KOPT-K1 (cell line): ENCODE measurements around the gene CLIC5.

Experiments used
- H3K27ac ChIP-seq: fragments of 200-600 bp; sonication (generic); 2 replicates; pipeline ENCODE4 v1.5.1; 2016; ENCODE audit warnings: antibody characterized with exemption, mild to moderate bottlenecking, low read depth, low read length; ENCODE audit not compliant: poor library complexity, severe bottlenecking
- H3K36me3 ChIP-seq: fragments of 200-600 bp; sonication (generic); 2 replicates; pipeline ENCODE4 v1.5.1; 2017; ENCODE audit warnings: antibody characterized with exemption, mild to moderate bottlenecking, low read length, moderate library complexity; ENCODE audit not compliant: insufficient read depth
- H3K9me3 ChIP-seq: fragments of 200-600 bp; sonication (generic); 2 replicates; pipeline ENCODE4 v1.5.1; 2017; ENCODE audit warnings: antibody characterized with exemption, low read length, mild to moderate bottlenecking; ENCODE audit not compliant: insufficient read depth, poor library complexity, severe bottlenecking

The CLIC5 gene

GRCh38 chr6:45990162-45990561, 25.5 kb downstream of the CLIC5 start:
- Histone ChIP-seq H3K36me3 (no peaks in the 10 kb centered on the region), H3K9me3 (no peaks in the 10 kb centered on the region), H3K27ac (no peak overlapping the region)

GRCh38 chr6:45988635-45989034, 27.0 kb downstream of the CLIC5 start:
- no peaks in the 10 kb centered on the region for H3K36me3 ChIP-seq

GRCh38 chr6:45987856-45988255, 27.8 kb downstream of the CLIC5 start:
- H3K9me3 ChIP-seq: no peaks in the 10 kb centered on the region
- no peaks in the 10 kb centered on the region for H3K36me3 ChIP-seq
- no peak overlapping the region for H3K27ac ChIP-seq

More at GRCh38 chr6:45988635-45989034, 27.0 kb downstream of the CLIC5 start:
- H3K9me3 ChIP-seq: no peaks in the 10 kb centered on the region
- H3K27ac ChIP-seq: no peak overlapping the region

- Histone ChIP-seq H3K9me3 (no peaks in the 10 kb centered on the region), H3K36me3 (no peaks in the 10 kb centered on the region), H3K27ac (no peak overlapping the region)
Measured at GRCh38 chr6:45986746-45987274, 28.9 kb downstream of the CLIC5 start.

- Histone ChIP-seq H3K9me3 (no peaks in the 10 kb centered on the region), H3K27ac (no peak overlapping the region), H3K36me3 (no peaks in the 10 kb centered on the region)
Measured at GRCh38 chr6:45984788-45985425, 30.8 kb downstream of the CLIC5 start.

- Histone ChIP-seq H3K9me3 (no peaks in the 10 kb centered on the region), H3K36me3 (no peaks in the 10 kb centered on the region), H3K27ac (no peak overlapping the region)
Measured at GRCh38 chr6:45984347-45984746, 31.3 kb downstream of the CLIC5 start.

GRCh38 chr6:45983062-45983461, 32.6 kb downstream of the CLIC5 start:
- Histone ChIP-seq H3K36me3 (no peaks in the 10 kb centered on the region), H3K27ac (no peak overlapping the region), H3K9me3 (no peaks in the 10 kb centered on the region)

- H3K9me3 ChIP-seq: no peaks in the 10 kb centered on the region
- H3K27ac ChIP-seq: no peak overlapping the region
- H3K36me3 ChIP-seq: no peaks in the 10 kb centered on the region
Measured at GRCh38 chr6:45982280-45983036, 33.2 kb downstream of the CLIC5 start.

GRCh38 chr6:45981046-45981445, 34.6 kb downstream of the CLIC5 start:
- H3K9me3 ChIP-seq: no peaks in the 10 kb centered on the region
- no peaks in the 10 kb centered on the region for H3K36me3 ChIP-seq
- no peak overlapping the region for H3K27ac ChIP-seq

- H3K36me3 ChIP-seq: no peaks in the 10 kb centered on the region
- H3K27ac ChIP-seq: no peak overlapping the region
- H3K9me3 ChIP-seq: no peaks in the 10 kb centered on the region
Measured at GRCh38 chr6:45979311-45979710, 36.3 kb downstream of the CLIC5 start.

GRCh38 chr6:45974596-45974995, 41.1 kb downstream of the CLIC5 start:
- Histone ChIP-seq H3K9me3 (no peaks in the 10 kb centered on the region), H3K36me3 (no peaks in the 10 kb centered on the region), H3K27ac (no peak overlapping the region)

- Histone ChIP-seq H3K36me3 (no peaks in the 10 kb centered on the region), H3K27ac (no peak overlapping the region), H3K9me3 (no peaks in the 10 kb centered on the region)
Measured at GRCh38 chr6:45972795-45973503, 42.7 kb downstream of the CLIC5 start.

- no peaks in the 10 kb centered on the region for H3K9me3 ChIP-seq
- H3K27ac ChIP-seq: no peak overlapping the region
- no peaks in the 10 kb centered on the region for H3K36me3 ChIP-seq
Measured at GRCh38 chr6:45971287-45971686, 44.4 kb downstream of the CLIC5 start.

- no peaks in the 10 kb centered on the region for H3K9me3 ChIP-seq
- H3K36me3 ChIP-seq: no peaks in the 10 kb centered on the region
- H3K27ac ChIP-seq: no peak overlapping the region
Measured at GRCh38 chr6:45970326-45970725, 45.3 kb downstream of the CLIC5 start.

GRCh38 chr6:45969883-45970282, 45.8 kb downstream of the CLIC5 start:
- H3K9me3 ChIP-seq: no peaks in the 10 kb centered on the region
- H3K36me3 ChIP-seq: no peaks in the 10 kb centered on the region
- H3K27ac ChIP-seq: no peak overlapping the region
